Stimulated activated CD4-positive, alpha-beta T cell treated with anti-CD3 and anti-CD28 coated beads, Interleukin-2, amount 100 ng/mL, for 48 hours (primary cell): ENCODE measurements around the gene HOXC13.

ENCODE experiments used
- DNase-seq, 2 donors: peaks; one replicate each; pipeline ENCODE4 v3.0.0-alpha.2; 2020

HOXC13 gene

DNA sequence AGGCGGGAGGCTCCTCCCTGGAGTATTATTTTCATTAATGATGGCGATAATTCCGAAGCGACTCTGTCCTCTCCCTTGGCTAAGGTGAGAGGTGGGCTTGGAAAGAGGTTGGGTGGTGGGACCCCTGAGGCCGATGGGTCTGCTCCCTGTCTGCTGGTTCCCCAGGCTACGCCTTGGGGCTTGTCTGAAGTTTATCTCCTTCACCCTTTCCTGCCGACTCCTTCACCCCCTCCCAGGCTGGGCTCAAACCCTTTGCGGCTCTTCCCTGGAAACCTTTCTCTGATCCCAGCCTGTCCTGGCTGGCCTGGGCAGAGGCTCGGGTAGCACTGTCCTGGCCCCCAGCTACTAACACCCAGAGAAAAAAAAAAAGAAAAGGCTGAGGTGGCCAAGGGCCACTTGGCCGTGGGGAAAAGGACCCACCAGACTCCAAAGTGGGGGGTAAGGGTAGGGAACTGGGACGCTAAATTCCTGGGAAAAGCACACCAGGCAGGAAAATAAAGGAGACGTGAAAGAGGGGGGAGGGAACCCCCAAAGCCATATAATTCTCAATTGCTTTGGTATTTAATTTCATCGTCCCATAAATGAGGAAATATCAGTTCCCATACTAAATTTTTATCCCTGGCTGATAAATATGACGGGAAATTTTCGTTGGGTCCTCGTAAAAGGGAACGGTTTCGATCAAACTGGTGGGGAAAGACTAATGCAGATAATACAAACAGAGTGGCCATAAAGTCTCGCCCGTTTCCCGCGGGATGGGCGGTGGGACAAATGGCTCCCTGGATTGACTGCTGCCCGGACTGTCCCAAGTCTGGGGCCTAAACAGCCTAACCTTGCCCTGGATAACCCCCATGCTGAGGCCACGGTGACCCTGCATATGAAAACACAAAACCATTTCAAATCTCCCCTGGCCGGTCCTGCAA, 44.3 kb downstream of the HOXC13 start:
- no peak for DNase-seq

DNA sequence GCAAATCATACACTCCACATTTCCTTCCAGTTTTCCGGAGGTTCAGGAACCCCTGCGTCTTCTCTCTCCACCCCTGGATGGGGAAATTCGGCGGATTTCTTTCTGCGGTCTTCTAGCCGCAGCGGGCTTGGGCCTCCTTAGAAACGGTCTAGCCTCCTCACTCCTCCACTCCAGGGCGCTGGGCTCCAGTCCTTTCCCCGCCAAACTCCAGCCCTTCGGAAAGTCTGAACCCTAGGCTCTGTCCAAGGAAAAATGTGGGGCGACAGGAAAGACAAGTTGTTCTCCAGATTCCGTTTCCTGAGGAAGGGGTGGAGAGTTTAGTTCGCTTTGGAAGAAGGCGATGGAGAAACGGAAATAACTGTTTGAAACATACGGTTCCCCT, 44.9 kb downstream of the HOXC13 start:
- DNase-seq, result no peak

DNA sequence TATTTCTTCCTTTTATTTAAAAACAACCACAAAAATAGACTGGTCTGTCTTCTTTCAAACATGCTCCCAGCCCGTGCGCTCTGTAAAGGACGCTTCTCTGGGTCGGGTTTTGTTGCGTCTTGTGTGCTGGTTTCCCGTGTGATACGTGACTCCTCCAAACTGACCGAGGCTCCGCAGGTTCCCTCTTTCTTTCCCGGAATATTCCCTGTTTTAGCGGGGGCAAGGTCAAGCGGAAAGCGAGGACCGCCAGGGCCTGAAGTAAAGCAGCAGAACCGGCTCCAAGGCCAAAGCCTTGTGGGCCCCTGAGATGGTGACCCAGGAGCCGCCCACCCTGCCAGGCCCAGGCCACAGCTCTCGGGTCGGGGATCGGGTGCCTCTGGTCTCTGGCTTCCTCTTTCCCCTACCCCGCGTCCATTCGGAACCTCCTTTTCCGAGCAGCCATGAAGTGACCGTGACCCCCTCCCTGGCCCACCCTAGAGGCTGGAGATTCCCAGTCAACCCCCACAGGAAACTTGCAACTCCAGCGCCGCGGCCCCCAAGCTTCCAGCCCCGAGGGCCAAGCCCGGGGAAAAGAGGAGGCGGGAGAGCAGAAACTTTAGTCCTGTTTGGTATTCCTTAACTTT, 45.4 kb downstream of the HOXC13 start:
- no peak for DNase-seq

DNA sequence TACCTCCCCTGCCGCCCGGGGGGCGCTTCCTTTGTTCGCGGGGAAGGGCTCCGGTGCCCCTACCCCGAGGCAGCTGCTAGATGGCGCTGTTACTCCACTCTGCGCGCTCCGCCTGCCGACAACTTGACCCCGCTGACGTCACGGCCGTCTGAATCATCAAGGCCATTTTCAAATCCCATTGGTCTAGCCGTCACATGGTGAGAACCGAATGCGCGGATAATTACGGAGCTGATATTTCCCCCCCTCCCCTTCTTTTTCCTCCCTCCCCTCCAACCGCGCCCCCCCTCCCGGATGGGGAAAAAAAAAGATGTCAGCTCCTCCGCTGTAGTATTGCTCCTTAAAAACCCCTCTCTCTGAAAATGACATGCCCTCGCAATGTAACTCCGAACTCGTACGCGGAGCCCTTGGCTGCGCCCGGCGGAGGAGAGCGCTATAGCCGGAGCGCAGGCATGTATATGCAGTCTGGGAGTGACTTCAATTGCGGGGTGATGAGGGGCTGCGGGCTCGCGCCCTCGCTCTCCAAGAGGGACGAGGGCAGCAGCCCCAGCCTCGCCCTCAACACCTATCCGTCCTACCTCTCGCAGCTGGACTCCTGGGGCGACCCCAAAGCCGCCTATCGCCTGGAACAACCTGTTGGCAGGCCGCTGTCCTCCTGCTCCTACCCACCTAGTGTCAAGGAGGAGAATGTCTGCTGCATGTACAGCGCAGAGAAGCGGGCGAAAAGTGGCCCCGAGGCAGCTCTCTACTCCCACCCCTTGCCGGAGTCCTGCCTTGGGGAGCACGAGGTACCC, 46.5 kb downstream of the HOXC13 start, which contains the start of gene HOXC10:
Gene HOXC10 (plus strand): TSS at position 246 of the 791 bp plus-strand sequence. CDS start 114 bp downstream, at position 360.
- DNase-seq, result peak; percentile 85 to 89

DNA sequence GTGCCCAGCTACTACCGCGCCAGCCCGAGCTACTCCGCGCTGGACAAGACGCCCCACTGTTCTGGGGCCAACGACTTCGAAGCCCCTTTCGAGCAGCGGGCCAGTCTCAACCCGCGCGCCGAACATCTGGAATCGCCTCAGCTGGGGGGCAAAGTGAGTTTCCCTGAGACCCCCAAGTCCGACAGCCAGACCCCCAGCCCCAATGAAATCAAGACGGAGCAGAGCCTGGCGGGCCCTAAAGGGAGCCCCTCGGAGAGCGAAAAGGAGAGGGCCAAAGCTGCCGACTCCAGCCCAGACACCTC, 47.0 kb downstream of the HOXC13 start:
- no peak for DNase-seq

DNA sequence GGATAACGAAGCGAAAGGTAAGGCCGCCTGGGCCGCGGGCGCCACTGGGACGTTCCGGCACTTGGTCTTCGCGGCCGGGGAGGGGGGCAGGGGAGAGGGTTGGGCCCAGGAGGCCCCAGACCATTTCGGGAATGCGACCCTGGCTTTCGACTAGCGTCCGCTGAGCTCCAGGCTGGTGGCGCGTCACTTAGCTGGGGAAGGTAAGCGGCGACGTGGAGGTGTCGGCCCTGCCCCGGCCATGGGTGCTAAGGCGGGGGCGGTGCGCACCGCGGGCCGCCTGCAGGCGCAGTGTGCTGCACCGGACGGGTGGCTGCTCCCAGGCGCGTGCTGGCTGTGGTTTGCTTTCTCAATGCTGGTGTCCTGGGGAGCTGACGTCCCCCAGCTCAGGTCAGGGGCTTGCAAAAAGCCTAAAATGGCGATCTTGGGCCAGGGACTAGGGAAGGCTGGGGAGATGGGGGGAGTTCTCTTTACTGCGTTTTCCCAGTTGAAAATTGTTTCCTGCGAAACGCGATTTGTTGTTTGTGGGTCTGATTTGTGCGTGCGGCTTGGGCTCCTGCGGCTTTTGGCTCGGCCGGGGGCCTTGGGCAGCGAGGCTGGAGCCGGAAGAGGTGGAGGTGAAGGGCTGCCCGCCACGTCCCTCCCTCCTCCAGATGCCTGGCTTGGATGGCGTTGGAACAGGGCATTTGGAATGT, 47.5 kb downstream of the HOXC13 start:
- DNase-seq, result no peak

DNA sequence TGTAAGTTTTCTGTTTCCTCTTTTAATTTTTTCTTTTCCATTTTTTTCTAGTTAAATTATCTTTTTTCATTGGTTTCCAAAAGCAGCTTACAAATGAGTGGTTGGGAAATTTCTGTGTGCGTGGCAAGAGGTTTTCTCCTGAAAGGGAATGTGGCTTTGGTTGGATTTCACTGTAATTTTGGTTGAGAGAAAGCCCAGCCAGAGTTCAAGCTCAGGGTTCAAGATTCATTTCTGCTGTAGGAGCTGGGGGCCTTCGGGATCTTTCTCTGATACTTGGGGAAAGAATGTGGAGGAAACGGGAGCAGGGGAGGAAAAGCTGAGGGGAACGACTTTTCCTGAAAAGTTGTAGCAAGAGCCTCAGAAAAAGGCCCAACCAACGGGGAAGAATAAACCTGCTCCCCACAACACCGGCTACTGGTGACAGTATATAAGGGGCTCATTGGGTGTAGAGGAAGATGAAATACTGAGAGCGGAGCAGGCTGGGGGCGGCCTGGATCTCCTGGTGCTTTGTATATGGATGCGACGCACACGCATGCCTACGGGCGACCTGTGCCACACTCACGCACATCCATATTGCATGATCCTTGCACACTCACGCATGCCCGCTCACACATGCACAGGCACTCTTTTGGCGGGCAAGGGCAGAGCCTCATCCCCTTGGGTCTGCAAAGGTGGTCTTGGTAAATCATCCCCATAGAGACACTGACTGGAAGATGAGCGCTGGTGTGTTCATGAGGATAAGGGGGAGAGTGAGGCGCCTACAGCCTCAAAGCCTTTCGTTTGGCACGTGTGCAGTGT, 48.3 kb downstream of the HOXC13 start:
- no peak for DNase-seq

DNA sequence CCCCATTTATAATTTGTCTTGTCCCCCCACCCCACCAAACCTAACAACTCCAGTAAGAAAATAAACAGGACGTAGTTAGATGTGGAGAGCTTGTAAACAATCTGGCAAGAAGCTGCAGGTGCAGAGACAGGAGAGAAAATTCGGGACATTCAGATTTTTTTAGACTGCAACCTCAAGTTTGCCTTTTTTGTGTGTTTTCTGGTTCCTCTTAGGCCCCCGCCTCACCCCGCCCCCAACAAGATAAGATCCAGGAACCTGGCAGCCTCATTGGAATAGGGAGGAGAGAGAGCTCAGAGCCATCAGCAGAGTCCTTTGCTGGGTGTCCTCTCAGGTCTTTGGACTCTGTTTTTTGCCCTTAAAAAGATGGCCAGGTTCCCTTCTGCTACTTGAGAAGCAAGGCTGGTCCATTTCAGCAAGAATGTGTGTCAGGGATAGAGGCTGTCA, 49.2 kb downstream of the HOXC13 start:
- DNase-seq, result no peak

DNA sequence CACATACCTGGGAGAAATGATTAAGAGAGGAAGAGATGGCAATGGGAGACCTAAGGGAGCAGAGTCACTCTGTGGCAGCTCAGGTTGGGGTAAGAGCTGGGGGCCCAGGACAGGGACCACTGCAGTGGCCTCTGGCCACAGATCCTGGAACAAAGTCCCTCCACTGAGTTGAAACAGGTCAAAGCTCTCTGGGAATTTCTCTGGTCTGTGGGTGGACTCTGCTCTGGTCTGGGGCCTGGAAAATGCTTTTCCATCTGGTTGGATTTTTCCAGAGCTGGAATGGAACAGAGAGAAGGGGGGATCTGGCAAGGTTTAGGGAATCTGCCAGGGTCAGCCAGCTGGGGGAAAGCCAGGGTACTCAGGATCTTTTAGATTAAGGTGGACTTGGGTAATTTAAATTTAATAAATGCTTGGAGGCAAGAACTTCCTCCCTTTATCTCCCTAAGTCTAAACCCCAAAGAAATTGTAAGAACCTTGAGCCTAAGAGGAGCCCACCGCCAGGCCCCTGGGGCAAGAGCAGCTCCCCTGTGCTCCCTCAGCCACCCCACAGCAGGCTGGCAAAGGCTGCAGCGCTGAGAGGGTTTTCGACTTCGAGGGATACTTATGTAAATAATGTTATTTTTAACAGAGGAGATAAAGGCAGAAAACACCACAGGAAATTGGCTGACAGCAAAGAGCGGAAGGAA, 50.1 kb downstream of the HOXC13 start:
- no peak for DNase-seq

DNA sequence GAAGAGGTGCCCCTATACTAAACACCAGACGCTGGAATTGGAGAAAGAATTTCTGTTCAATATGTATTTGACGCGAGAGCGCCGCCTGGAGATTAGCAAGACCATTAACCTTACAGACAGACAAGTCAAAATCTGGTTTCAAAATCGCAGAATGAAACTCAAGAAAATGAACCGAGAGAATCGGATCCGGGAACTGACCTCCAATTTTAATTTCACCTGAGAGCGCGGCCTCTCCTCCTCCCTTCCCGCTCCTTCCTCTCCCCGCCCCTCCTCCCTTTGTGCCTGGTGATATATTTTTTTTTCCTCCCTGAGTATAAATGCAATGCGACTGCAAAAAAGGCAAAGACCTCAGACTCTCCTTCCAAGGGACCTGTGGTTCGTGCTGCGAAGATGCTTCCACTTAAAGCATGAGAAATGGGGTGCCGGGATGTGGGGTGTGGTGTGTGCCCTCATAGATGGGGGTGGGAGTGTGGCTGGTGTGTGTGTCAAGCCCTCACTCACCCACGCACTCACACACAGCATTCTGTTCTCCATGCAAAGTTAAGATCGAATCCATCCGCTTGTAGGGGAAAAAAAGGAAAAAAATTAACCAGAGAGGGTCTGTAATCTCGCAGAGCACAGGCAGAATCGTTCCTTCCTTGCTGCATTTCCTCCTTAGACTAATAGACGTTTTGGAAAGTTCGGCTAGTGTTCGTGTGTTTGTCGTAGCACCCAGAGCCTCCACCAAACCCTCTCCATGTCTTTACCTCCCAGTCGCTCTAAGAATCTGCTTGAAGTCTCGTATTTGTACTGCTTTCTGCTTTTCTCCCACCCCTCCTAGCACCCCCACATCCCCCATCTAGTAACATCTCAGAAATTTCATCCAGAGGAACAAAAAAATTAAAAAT, 50.8 kb downstream of the HOXC13 start:
- no peak for DNase-seq

DNA sequence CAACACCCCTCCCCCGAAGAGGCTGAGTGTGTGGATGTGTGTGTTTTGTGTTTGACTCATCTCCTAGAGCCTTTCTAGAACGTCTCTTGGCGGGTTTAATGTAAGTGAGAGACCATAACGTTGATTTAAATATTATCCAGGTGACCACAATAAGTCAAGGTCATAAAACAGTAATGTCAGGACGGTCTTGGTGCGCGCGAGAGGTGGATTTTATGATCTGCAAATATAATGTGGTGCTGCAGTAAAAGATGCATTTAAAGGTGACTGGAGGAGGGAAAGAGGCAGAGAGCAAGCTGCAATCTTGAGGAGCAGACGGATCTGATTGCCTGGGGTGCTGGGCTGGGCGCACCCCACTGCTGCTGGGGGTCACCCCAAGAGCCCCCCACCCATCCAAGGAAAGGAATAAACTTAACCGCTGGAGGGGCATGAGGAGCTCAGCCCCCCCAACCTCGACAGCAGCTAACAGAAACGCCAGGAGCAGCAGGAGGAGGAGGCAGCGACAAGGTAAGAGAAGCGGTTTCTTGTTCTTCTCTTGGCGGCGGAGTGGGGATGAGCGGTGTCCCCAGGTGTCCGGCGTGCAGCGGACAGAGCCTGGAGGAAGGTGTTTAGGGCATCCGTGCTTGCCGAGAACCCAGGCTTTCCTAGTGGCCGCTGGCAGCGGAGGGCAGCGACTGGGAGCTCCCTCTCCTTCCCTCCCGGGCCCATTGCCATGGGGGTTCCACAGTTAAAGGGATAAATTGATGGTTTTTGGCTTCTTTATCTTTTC, 51.9 kb downstream of the HOXC13 start:
- DNase-seq, result no peak

DNA sequence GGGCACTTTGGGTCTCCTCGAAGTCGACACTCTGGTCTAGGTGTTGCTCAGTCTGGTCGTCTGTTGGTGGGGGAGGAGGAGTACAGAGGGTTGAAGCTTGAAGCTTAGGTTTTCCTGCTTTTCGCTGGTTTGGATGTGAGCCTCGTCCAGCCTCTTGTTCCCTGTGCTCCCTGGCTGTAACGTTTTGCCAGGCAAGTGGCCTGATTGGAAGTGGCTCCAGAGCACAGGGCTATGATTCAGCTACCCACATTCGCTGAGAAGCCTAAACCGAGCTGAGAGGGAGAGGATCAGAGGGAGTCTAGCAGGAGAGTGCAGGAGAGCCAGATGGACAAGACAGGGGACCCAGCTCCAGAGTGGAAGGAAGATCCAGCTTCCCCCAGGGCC, 52.4 kb downstream of the HOXC13 start:
- DNase-seq, result no peak

DNA sequence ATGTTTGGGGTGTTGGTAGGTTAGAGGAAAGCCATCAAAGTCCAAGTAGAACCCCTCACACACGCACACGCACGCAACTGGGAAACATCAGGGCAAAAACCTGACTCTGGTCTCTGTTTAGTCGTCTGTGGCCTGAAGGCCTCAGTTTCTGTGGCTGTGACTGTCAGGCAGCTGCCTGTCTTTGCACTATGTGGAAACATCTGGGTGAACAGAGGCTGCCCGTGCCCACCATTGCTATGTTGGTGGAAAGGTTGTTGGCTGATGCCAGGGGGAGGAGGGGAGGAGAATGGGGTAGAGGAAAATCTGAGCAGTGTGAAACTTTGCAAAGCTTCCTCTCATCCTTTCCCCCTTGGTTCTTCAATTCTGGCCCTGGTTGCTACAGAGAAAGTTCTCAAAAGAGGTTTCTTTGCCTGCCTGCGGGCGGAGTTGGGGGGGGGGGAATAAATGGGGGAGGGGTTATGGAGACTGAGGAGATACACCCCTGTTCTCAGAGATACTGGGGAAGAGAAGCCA, 53.8 kb downstream of the HOXC13 start:
- DNase-seq, result no peak

DNA sequence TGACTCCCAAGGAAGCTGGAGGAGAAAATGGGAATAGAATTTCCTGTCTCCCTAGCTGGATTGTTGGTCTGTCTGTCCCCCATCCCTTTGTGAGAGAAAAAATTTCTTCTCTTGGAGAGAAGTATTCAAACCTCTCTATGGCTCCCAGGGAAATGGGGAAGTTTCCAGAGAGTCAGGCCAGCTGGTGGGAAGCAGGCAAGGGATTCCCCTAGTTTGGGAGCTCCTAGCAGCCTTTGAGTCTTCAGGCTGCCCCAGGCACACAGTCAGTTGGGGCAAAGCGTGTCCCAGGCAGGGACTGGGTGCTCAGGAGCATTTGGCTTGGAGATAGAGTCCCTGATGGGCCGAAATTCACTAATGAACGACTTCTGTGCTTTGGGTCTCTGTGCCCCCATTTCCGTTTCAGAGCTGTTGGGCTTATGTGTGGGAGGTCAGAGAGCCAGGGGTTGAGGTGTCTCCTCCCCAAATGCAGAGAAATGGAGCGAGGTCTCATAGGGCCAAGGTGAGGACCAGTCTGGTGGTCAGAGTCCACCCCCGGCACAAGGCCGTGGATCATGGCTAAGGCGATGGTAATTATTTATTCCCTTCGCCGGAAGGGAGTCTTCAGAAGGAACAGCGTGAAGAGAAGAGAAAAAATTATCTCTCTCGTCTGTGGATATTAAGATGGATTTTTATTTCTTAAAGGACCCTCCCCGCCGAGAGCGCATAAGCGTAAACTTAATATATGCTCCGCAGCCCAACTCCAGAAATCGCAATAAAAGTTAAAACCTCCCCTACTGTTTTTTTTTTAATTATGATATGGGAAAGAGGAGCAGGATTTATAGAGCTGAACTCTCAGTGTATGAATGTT, 54.8 kb downstream of the HOXC13 start:
- no peak for DNase-seq

DNA sequence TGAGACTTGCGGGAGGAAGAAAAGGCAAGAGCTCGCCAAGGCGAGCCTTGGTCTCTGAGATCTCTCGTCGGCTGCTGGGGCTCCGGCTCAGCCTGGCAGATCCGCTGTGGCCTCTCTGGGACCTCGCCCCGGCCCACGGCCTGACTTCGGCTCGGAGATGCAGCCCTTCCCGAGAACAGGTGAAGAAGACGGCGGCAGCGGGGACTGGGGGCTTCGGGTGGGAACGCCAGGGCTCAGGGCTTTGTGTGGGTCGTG, 55.3 kb downstream of the HOXC13 start:
- DNase-seq, result no peak

DNA sequence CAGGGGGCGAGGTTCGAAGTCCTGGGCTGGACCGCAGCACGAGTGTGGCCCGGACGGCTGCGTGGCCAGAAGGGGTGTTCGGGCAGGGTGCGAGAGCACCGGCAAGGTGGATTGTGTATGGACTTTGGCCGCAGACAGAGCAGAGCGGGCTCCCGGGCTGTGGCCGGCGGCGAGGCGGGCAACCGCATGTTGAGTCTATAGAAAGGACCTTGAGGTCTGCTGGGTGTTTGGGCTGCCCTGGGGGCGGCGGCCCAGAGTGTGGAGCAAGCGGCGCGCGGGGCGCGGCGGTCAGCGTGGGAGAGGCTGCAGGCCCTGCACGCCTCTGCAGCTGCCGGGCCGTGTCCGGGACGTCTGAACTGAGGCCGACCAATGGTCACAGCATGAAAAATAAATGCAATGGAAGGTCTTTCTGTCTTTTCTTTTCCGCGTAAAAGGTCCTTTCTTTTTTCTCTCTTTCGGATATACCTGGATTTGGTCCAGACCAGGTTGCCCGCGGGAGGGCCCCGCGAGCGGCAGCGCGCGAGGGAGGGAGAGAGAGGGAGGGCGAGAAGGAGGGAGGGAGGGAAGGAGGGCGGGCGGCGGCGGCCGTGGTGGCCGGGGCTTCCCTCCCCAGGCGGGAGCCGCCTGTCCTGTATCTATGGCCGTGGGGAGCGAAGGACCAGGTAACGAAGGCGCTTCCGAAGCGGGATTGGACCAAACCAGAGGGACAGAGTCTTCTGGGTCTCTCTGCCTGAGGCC, 55.8 kb downstream of the HOXC13 start:
- no peak for DNase-seq

DNA sequence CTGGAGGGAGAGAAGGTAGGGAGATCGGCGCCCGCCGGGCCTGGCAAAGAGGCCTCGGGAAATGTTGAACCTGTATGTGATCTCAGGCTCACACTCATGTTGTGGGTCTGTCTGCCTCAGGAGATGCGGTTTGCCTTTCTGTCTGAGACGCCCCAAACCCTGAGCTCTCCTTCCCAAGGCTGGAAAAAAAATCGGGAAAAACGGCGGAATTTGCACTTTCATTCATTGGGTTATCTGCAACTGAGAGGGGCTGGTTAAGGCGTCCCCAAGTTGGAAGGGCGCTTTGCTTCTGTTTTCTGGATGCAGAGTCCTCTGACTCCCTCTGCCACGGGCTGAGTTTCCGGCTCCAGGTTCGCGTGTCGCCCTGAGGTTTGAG, 56.4 kb downstream of the HOXC13 start:
- no peak for DNase-seq
